Skin epidermis (tissue), 12 donors: Measurements from ENCODE around the gene BCL11B.

ENCODE experiments used
- H3K27ac ChIP-seq, 21 experiments: fragments of 200-600 bp; sonication (generic) in 11 of 21; one replicate each; pipeline ENCODE4 v1.5.0; 2020; ENCODE audit warnings: mild to moderate bottlenecking in 3 of 21, inconsistent platforms in 2 of 21, moderate library complexity in 2 of 21
- H3K4me3 ChIP-seq, 7 experiments: fragments of 200-600 bp; sonication (generic) in 2 of 7; one replicate each; pipeline ENCODE4 v1.5.0; 2020; ENCODE audit warnings: inconsistent platforms in 2 of 7, mild to moderate bottlenecking in 2 of 7, moderate library complexity in 1 of 7

The BCL11B gene

GRCh38 chr14:99270458-99271220 lies 1.4 kb downstream of the BCL11B start:
- Histone ChIP-seq H3K4me3 (peak overlapping the region; percentile 51 to 67 (median 64)), H3K27ac (peak overlapping the region; percentile 80 to 99 (median 94))

DNA sequence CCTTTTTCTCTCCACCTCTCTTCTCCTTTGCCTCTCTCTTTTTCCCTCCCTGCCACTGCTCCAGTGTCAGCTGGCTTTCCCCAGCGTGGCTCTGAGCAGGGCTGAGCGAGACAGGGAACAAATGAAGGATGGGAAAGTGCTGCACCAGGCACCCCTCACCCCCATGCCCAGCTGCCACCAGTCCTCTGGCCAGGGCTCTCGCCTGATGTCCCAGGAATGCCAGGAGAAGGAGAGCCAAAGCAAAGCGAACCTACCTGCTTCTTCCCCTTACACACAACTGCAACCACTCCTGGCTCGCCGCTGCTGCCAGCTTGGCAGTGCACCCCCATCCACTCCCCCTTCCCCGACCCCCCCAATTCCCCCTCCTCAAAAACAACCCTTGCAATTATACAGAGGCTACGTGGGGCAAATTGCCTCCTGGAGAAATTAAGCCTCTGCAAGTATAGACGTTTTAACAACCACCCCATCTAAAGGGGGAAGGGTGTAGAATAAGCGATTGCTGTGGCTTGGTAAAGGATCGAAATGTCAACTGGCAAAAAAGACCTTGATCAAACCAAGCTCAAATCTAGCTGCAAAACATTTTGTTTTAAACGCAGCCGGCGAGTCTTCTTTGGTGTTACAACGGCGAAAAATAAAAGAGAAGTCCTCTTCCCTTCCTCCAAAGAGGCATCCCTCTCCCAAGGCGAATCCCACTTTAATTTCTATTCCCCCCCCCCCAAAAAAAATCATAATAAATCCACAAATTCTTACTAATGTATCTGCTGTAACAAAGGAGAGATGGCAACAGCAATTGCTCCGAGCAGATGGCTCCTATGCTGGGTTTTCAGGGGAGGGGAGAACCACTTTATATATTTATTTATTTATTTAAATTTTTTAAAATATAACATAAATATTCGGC lies 2.9 kb downstream of the BCL11B start:
- Histone ChIP-seq H3K27ac (peak overlapping the region; percentile 42 to 99 (median 94)), H3K4me3 (peak overlapping the region; percentile 51 to 67 (median 64))

- Histone ChIP-seq H3K27ac (peak overlapping the region in 20 of 21 experiments; percentile 62 to 99 (median 94)), H3K4me3 (peak overlapping the region; percentile 51 to 67 (median 64))
These were observed 3.9 kb downstream of the BCL11B start for GRCh38 chr14:99267837-99268781.

DNA sequence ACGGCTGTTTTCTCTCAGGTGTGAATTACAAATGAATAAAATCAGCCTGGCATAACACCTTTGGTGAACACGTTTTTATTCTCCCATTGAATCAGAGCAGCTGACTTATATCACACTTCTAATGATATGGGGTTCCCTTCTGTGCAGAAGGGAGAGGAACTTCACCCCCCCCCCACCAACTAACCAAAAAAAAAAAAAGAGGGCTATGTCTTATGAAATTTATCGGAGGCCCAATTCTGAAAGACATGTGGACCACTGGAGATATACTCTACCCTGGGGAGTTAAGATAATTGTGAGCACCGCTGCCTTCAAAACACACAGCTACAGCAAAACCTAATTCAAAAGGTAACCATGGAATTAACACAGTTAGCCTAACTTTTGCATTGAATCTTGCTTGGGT lies 4.6 kb downstream of the BCL11B start:
- H3K4me3 ChIP-seq = peak overlapping the region; percentile 51 to 67 (median 64)
- peak overlapping the region in 19 of 21 experiments; percentile 37 to 99 (median 94) for H3K27ac ChIP-seq

DNA sequence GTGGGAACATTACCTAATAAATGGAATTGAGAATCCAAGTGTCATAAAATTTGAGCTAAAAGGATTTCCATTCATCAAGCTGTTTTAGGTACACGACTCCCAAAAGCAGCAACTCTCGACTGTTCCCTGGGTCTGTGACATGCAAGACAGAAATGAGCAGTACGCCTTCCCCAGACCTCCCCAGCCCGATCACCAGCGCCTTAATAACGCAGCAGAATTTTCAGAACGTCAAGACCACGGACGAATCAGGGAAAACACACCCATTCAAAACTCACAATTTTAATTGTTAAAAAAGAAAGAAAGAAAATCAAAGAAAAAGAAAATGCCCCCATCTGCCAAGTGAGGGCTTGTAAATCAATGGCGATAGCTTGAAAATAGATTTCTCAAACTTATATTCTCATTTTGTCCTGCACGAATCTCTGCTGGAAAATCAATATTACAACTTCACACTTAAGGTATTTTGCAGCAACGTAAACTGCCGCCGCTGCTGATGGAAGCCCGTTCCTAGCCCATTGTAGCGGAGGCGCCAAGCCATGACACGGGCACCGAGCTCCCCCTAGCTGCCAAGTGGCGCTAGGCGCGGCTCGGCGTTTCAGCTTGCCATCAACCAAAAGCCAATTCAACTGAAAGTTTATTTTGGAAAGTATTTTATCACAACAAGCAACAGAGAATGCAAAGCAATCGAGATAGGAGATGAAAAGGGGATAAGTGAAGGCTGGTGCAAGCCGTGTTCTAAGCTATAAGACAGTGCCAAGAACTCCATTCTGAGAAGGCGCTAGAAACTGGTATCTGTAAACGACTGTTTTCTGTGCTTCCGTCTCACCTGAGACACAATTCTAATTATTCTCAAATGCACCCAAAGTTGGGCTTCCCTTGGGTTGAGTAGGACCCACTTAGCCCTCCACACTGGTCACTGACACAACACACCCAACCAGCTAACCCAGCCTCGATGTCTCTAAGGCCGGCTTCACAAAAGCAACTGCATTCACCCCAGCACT lies 5.5 kb downstream of the BCL11B start:
- peak overlapping the region; percentile 1 to 67 (median 51) for H3K4me3 ChIP-seq
- peak overlapping the region in 18 of 21 experiments; percentile 29 to 99 (median 85) for H3K27ac ChIP-seq

- Histone ChIP-seq H3K27ac (peak overlapping the region in 18 of 21 experiments; percentile 12 to 99 (median 84)), H3K4me3 (peak overlapping the region in 4 of 7 experiments; percentile 4 to 65 (median 36))
These were observed 6.4 kb downstream of the BCL11B start for GRCh38 chr14:99265571-99265970.

- Histone ChIP-seq H3K27ac (peak overlapping the region in 19 of 21 experiments; percentile 12 to 99 (median 83)), H3K4me3 (peak overlapping the region in 4 of 7 experiments; percentile 4 to 65 (median 36))
These were observed 7.1 kb downstream of the BCL11B start for GRCh38 chr14:99264691-99265450.

DNA sequence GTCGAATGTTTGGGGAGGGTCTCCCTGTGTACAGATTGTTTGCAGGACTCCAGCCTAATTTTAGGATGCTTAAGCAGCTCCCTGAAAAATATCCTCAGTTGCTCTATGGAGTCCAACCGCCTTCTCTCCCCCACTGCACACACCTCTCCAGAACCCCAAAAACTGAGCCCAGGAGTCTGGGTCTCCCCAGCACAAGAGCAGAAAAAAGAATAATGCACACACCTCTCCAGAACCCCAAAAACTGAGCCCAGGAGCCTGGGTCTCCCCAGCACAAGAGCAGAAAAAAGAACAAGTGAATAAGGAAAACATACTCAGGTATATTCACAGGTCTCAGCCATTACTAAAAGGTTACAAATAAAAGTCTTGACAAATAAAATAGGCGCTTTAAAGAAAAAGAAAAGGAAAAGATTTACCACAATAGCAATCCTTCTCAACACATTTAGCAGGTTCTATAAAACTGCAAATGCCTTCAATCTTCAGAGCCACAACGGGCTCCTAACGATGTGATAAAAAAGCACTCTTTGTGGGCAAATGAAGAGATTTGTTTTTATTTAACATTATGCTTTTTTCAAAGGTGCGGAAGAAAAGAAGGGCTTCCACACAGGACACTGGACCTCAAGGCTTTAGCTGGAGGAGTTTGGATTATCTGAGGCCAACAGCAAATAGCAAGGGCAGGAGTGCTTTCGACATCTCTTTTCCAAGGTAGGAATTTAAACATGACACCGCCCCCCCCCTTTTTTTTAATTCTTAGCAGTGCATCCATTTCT lies 8.2 kb downstream of the BCL11B start:
- Histone ChIP-seq H3K4me3 (peak overlapping the region in 3 of 7 experiments; percentile 0 to 19 (median 4)), H3K27ac (peak overlapping the region in 20 of 21 experiments; percentile 53 to 99 (median 84))

DNA sequence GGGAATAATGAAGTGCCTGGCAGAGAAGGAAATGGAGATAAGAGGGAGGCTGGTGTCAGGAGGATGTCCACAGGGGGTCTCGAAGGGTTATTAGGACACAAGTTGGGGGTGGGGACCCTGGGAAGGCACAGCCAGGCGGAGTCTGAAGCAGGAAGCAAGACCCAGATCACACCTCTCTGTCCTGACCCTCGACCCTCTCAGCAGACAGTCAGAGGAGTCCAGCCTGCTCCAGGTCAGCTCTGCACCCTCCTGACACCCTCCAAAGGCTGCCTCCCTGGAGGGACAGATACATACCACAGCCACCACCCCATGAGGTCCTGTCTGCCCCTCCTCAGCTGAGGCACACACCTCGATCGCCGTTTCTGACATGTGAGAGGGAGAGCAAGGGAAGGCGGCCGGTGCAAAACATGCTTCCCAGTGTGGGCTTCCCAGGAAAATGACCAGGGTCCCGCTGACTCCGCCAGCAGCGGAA lies 9.0 kb downstream of the BCL11B start:
- peak overlapping the region in 3 of 7 experiments; percentile 0 to 19 (median 1) for H3K4me3 ChIP-seq
- H3K27ac ChIP-seq = peak overlapping the region; percentile 35 to 99 (median 83)

- Histone ChIP-seq H3K4me3 (peak overlapping the region in 2 of 7 experiments; percentile 19 to 27), H3K27ac (peak overlapping the region in 20 of 21 experiments; percentile 54 to 99 (median 84))
These were observed 9.8 kb downstream of the BCL11B start for GRCh38 chr14:99261912-99262787.

DNA sequence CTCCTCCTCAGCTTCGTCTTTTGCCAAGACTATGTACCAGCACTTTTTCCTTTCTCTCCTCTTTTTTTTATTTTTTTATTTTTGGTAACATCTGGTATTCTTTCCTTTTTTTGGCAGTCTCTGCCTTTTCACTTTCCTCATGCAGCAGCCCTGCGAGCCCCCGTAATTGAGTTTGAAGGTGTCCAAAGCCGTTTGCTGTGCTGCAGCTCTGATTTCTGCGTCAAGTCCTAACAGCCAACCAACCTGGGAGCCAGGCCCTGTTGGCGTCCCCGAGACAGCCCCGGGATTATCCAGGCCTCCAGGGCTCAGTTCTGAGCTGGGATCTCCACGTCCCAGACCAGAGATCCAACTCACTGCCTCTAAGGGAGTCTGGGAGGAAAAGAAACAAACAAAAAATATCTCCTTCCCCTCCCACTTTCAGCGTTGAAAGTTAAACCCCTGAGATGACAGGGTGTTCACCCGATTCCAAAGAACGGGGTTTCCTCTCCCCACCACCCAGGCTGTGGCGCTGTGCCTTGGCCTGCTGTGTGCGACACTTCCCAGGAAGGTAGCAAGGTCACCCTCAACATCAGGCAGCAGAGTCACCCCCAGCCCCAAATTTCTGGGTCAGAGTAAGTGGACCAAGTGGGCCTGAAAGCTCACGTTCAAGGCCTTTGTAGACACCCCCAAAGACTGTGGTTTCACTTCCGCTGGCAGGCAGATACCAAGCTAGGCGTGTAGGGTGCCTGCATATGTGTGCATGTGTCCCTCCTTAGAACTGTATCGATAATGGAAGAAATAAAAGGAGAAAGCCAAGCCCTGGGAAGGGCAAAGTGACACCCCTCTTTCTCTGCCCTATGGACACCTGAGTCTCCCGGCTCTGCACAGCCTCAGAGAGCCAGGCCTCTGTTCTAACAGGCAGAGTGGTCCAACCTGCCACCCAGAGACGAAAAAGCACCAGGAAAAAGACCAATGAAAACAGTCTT lies 11.1 kb downstream of the BCL11B start:
- peak overlapping the region in 20 of 21 experiments; percentile 24 to 99 (median 84) for H3K27ac ChIP-seq
- peak overlapping the region in 3 of 7 experiments; percentile 4 to 27 (median 19) for H3K4me3 ChIP-seq

- Histone ChIP-seq H3K4me3 (peak overlapping the region in 3 of 7 experiments; percentile 4 to 27 (median 13)), H3K27ac (peak overlapping the region in 18 of 21 experiments; percentile 54 to 99 (median 84))
These were observed 11.9 kb downstream of the BCL11B start for GRCh38 chr14:99260116-99260515.

- Histone ChIP-seq H3K4me3 (peak overlapping the region in 4 of 7 experiments; percentile 2 to 15 (median 9)), H3K27ac (peak overlapping the region in 20 of 21 experiments; percentile 33 to 99 (median 84))
These were observed 12.9 kb downstream of the BCL11B start for GRCh38 chr14:99258876-99259726.
